ENCODE data around the gene SCAANT1. TPM values are rescaled to one million over a fixed set of nuclear protein-coding genes. Genes with fewer than 3 reads are reported as not detected.

The SCAANT1 gene
- total RNA-seq, 1 experiment from 2014 or later = not detected

DNA sequence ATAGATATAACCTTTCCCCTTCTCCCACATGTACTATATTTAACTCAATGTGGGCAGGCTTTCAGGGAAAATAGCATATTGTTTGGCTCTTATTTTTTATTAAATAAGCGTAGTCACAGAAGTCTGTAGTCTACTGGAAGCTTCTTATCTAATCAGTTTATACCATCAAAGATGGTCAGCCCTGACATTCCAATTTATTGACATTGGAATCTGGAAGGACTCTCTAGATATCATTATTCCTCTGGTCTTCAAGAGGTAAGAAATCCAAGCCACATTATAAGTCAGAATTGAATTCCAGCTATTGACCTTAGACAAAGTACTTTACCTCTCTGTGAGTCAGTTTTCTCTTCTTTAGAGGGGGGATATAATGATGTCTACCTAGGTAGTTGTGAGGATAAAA, 38.5 kb upstream of the SCAANT1 start:
- Histone ChIP-seq H3K79me2 (ENCODE audit: insufficient read depth, low read length) (no peaks in the 10 kb centered on the region; the same call in 1 of the 2 replicates), H4K20me1 (ENCODE audit: control insufficient read depth, insufficient read depth, insufficient read length) (no peaks in the 10 kb centered on the region), H4K91ac (ENCODE audit: insufficient read length, low read depth, low read length) (no peak overlapping the region), H2BK120ac (ENCODE audit: low read depth, low read length, poor library complexity, severe bottlenecking) (no peak overlapping the region), H3K79me1 (ENCODE audit: insufficient read depth, low read depth, low read length, poor library complexity, severe bottlenecking) (peaks cover 2% of the 10 kb centered on the region), H2BK5ac (ENCODE audit: insufficient read length, low read length) (no peak overlapping the region), H2AFZ (ENCODE audit: low read length) (no peak overlapping the region), H3K4ac (ENCODE audit: low read depth, low read length) (no peak overlapping the region), H2BK15ac (ENCODE audit: low read depth, low read length) (no peak overlapping the region), H3T11ph (ENCODE audit: low read length) (no peak overlapping the region), H3K4me1 (ENCODE audit: insufficient read depth, low read length) (peaks cover 4% of the 10 kb centered on the region), H3K9ac (ENCODE audit: extremely low read depth, insufficient read length, low read length) (no peak overlapping the region), H3K23me2 (ENCODE audit: insufficient read length, low read depth, low read length, poor library complexity, severe bottlenecking) (no peaks in the 10 kb centered on the region), H3K27ac (ENCODE audit: insufficient read length, low read depth, low read length) (no peak overlapping the region), H3K4me2 (ENCODE audit: insufficient read depth, insufficient read length, low read length) (no peak overlapping the region), H3K56ac (ENCODE audit: insufficient read length, low read depth, low read length) (no peak overlapping the region), H3K23ac (ENCODE audit: insufficient read length, low read depth, low read length) (no peak overlapping the region), H2AK5ac (ENCODE audit: insufficient read length, low read length) (no peak overlapping the region), H2BK12ac (ENCODE audit: insufficient read length, low read depth, low read length) (no peak overlapping the region), H2BK20ac (ENCODE audit: low read depth, low read length, poor library complexity, severe bottlenecking) (no peak overlapping the region), H4K5ac (ENCODE audit: insufficient read length, low read depth, low read length) (no peak overlapping the region), H3K14ac (ENCODE audit: insufficient read depth, low read length) (no peak overlapping the region), H3K27me3 (ENCODE audit: insufficient read depth, low read length) (no peaks in the 10 kb centered on the region), H3K18ac (ENCODE audit: insufficient read length, low read depth, low read length) (no peak overlapping the region), H3K9me3 (ENCODE audit: control insufficient read depth, low read depth, low read length) (no peaks in the 10 kb centered on the region), H4K8ac (replicated peaks; ENCODE audit: insufficient read length, low read depth, low read length) (no peak overlapping the region)
- DNase-seq = no peak
- H3K4me1 Mint-ChIP-seq = peaks cover 26 to 45% of the 10 kb centered on the region in 2 experiments
- no peak overlapping the region for H3K4me3 Mint-ChIP-seq
- no CpG with 5 or more reads among the region's 1 CpG for WGBS (ENCODE audit: extremely low coverage, insufficient read length, low lambda C conversion rate)
- TF ChIP-seq, protein P1, sequence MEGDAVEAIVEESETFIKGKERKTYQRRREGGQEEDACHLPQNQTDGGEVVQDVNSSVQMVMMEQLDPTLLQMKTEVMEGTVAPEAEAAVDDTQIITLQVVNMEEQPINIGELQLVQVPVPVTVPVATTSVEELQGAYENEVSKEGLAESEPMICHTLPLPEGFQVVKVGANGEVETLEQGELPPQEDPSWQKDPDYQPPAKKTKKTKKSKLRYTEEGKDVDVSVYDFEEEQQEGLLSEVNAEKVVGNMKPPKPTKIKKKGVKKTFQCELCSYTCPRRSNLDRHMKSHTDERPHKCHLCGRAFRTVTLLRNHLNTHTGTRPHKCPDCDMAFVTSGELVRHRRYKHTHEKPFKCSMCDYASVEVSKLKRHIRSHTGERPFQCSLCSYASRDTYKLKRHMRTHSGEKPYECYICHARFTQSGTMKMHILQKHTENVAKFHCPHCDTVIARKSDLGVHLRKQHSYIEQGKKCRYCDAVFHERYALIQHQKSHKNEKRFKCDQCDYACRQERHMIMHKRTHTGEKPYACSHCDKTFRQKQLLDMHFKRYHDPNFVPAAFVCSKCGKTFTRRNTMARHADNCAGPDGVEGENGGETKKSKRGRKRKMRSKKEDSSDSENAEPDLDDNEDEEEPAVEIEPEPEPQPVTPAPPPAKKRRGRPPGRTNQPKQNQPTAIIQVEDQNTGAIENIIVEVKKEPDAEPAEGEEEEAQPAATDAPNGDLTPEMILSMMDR (conservative IDR thresholded peaks at IDR 0.05) = no peak
- no peaks in the 10 kb centered on the region for H3K9me3 Mint-ChIP-seq
- peaks cover 0 to 7% (median 5%) of the 10 kb centered on the region in 3 experiments; a peak in 3 of 7 replicates for H3K36me3 Mint-ChIP-seq (ENCODE audit: insufficient read depth in 1 of 3, low read depth in 3 of 3)
- H3K27ac Mint-ChIP-seq = no peak overlapping the region
- H3K27me3 Mint-ChIP-seq (ENCODE audit: low read depth) = no peaks in the 10 kb centered on the region

Data from H9 (cell line).